ENCODE results near the gene INPP5B. TPM values are rescaled to one million over a fixed set of nuclear protein-coding genes. Genes with fewer than 3 reads are reported as not detected.

INPP5B gene
- total and polyA plus RNA-seq, 12 donors: 10.4 to 32.3 (median 20.9) TPM

GRCh38 chr1:37844536-37844935 is 102.3 kb downstream of the INPP5B start:
- Histone ChIP-seq H3K9me3 (replicated peaks in 1 of 3) (no peaks in the 10 kb centered on the region), H3K4me1 (replicated peaks in 1 of 2) (peaks cover 7 to 46% of the 10 kb centered on the region in 2 donors), H3K27me3 (no peaks in the 10 kb centered on the region), H3K4me3 (no peak overlapping the region), H3K27ac (no peak overlapping the region), H3K36me3 (replicated peaks in 1 of 2) (peaks cover 0 to 3% of the 10 kb centered on the region in 2 donors)
- DNase-seq: no peak
- no peak for TF ChIP-seq POLR2A (IDR thresholded peaks at IDR 0.05)
- TF ChIP-seq, protein P1, sequence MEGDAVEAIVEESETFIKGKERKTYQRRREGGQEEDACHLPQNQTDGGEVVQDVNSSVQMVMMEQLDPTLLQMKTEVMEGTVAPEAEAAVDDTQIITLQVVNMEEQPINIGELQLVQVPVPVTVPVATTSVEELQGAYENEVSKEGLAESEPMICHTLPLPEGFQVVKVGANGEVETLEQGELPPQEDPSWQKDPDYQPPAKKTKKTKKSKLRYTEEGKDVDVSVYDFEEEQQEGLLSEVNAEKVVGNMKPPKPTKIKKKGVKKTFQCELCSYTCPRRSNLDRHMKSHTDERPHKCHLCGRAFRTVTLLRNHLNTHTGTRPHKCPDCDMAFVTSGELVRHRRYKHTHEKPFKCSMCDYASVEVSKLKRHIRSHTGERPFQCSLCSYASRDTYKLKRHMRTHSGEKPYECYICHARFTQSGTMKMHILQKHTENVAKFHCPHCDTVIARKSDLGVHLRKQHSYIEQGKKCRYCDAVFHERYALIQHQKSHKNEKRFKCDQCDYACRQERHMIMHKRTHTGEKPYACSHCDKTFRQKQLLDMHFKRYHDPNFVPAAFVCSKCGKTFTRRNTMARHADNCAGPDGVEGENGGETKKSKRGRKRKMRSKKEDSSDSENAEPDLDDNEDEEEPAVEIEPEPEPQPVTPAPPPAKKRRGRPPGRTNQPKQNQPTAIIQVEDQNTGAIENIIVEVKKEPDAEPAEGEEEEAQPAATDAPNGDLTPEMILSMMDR (IDR thresholded peaks at IDR 0.05): no peak
- intact Hi-C loops (cut with DNase I): no loop called here

DNA sequence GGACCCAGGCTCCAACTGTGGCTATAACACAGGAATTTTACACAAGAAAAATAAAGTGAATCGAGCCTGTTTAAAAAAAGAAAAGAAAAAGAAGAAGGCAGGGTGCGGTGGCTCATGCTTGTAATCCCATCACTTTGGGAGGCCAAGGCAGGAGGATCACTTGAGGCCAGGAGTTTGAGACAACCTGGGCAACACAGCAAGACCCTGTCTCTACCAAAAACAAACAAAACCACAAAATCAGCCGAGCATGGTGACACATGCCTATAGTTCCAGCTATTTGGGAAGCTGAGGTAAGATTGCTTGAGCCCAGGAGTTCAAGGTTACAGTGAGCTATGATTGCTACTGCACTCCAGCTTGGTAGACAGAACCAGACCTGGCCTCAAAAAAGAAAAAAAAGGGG is 105.2 kb downstream of the INPP5B start:
- Histone ChIP-seq H3K9me3 (replicated peaks in 1 of 3) (no peaks in the 10 kb centered on the region), H3K4me3 (no peak overlapping the region), H3K27ac (no peak overlapping the region), H3K27me3 (no peaks in the 10 kb centered on the region), H3K36me3 (replicated peaks in 1 of 2) (peaks cover 0 to 27% of the 10 kb centered on the region in 2 donors), H3K4me1 (replicated peaks in 1 of 2) (peaks cover 14 to 34% of the 10 kb centered on the region in 2 donors)
- intact Hi-C loops (cut with DNase I): no loop called here
- no peak for DNase-seq
- 73 to 80% (median 79%) methylated on average over 3 of the region's 3 CpGs for WGBS, 4 donors
- TF ChIP-seq POLR2A (IDR thresholded peaks at IDR 0.05): no peak
- TF ChIP-seq, protein P1 (IDR thresholded peaks at IDR 0.05): no peak

- intact Hi-C loops (cut with DNase I): no loop called here
- 30 to 35% (median 30%) methylated on average over 1 of the region's 1 CpG for WGBS, 4 donors
- H3K27me3 ChIP-seq: no peaks in the 10 kb centered on the region
- peak in 6 of 7 donors; percentile 32 to 65 (median 50) for DNase-seq
- H3K4me3 ChIP-seq: no peak overlapping the region
- TF ChIP-seq POLR2A (IDR thresholded peaks at IDR 0.05): no peak
- TF ChIP-seq, protein P1 (IDR thresholded peaks at IDR 0.05): no peak
- no peaks in the 10 kb centered on the region for H3K9me3 ChIP-seq (replicated peaks in 1 of 3)
- H3K4me1 ChIP-seq (replicated peaks in 1 of 2): peaks cover 14 to 33% of the 10 kb centered on the region in 2 donors
- peak overlapping the region in 1 of 5 donors; percentile 18 for H3K27ac ChIP-seq
- H3K36me3 ChIP-seq (replicated peaks in 1 of 2): peaks cover 0 to 34% of the 10 kb centered on the region in 2 donors
Observed at GRCh38 chr1:37840711-37841110, 106.1 kb downstream of the INPP5B start.

- intact Hi-C loops (cut with DNase I): no loop called here
- H3K9me3 ChIP-seq (replicated peaks in 1 of 3): no peaks in the 10 kb centered on the region
- no peak for TF ChIP-seq POLR2A (IDR thresholded peaks at IDR 0.05)
- TF ChIP-seq, protein P1 (IDR thresholded peaks at IDR 0.05): no peak
- peak; percentile 48 to 82 (median 71) for DNase-seq
- peak overlapping the region in 1 of 4 donors; percentile 5 for H3K4me3 ChIP-seq
- WGBS, 4 donors: 46 to 65% (median 62%) methylated on average over 10 of the region's 10 CpGs
- H3K36me3 ChIP-seq (replicated peaks in 1 of 2): peaks cover 0 to 43% of the 10 kb centered on the region in 2 donors
- H3K4me1 ChIP-seq (replicated peaks in 1 of 2): peaks cover 14 to 23% of the 10 kb centered on the region in 2 donors
- peak overlapping the region; percentile 14 to 77 (median 67) for H3K27ac ChIP-seq
- H3K27me3 ChIP-seq: no peaks in the 10 kb centered on the region
Observed at GRCh38 chr1:37839676-37840075, 107.2 kb downstream of the INPP5B start.

Measured in adrenal gland (tissue), 12 donors.